Panc1 (cell line): Measurements from ENCODE around the gene OVOL2. TPM values are rescaled to one million over a fixed set of nuclear protein-coding genes. Genes with fewer than 3 reads are reported as not detected.

Source experiments
- ATAC-seq: fragments of 200-7000 bp; cut with Tn5 transposase; 2 replicates; pipeline ENCODE4 v1.9.1; 2020; ENCODE audit warnings: mild to moderate bottlenecking, moderate library complexity
- BruUV-seq: library from RNA; stranded (reverse); fragments of 400-500 nt; replicated peaks from 2 replicates; lab custom pipeline; 2021; lab: Mats Ljungman, UMichigan
- CTCF ChIA-PET: fragments of 300-600 bp; sonication (Branson Sonifier 250); formaldehyde crosslinking; loops from one replicate; lab custom pipeline; 2022; ENCODE audit warnings: antibody characterized with exemption; lab: Charles Lee
- POLR2A ChIA-PET: fragments of 300-600 bp; sonication (Branson Sonifier 250); formaldehyde crosslinking; loops from one replicate; lab custom pipeline; 2022; ENCODE audit warnings: antibody characterized with exemption; lab: Charles Lee
- DNase-seq: peaks from one replicate; pipeline ENCODE4 v3.0.0-alpha.2; 2010; ENCODE audit warnings: low read depth, low spot score
- H3K27ac ChIP-seq: 2 replicates; pipeline ENCODE4 v1.5.1; 2011; ENCODE audit warnings: mild to moderate bottlenecking, low read length, inconsistent platforms
- H3K27me3 ChIP-seq: fragments of 200-500 bp; sonication (Bioruptor generic); 2 replicates; pipeline ENCODE4 v1.6.0; 2014; ENCODE audit warnings: low read length, inconsistent platforms; ENCODE audit not compliant: control insufficient read depth, insufficient read depth
- H3K36me3 ChIP-seq: fragments of 200-500 bp; sonication (Bioruptor generic); 2 replicates; pipeline ENCODE4 v1.5.1; 2014; ENCODE audit warnings: inconsistent platforms, mild to moderate bottlenecking, low read length, moderate library complexity; ENCODE audit not compliant: control insufficient read depth, insufficient read depth
- H3K4me1 ChIP-seq: 2 replicates; pipeline ENCODE4 v1.5.1; 2011; ENCODE audit warnings: inconsistent platforms, mild to moderate bottlenecking, low read length, moderate library complexity; ENCODE audit not compliant: control insufficient read depth, insufficient read depth
- H3K4me3 ChIP-seq, 2 experiments: 2 replicates each; pipeline ENCODE4 v1.5.1; 2011 to 2012; ENCODE audit warnings: low read depth in 2 of 2, low read length in 2 of 2, mild to moderate bottlenecking in 2 of 2, inconsistent platforms in 1 of 2, moderate library complexity in 1 of 2
- H3K9me3 ChIP-seq: fragments of 200-500 bp; sonication (Bioruptor generic); 2 replicates; pipeline ENCODE4 v1.5.1; 2014; ENCODE audit warnings: low read depth, mild to moderate bottlenecking, inconsistent platforms, low read length, moderate library complexity; ENCODE audit not compliant: control insufficient read depth, insufficient read depth
- CTCF ChIP-seq: fragments of 450-650 bp; IDR thresholded peaks from 2 replicates; pipeline ENCODE4 v1.5.1; 2017; ENCODE audit warnings: mild to moderate bottlenecking
- POLR2AphosphoS5 ChIP-seq: IDR thresholded peaks from 2 replicates; pipeline ENCODE4 v1.6.1; 2012; ENCODE audit warnings: mild to moderate bottlenecking, low read depth, low read length, moderate library complexity
- REST ChIP-seq, 2 experiments: IDR thresholded peaks; 2 replicates each; pipeline ENCODE4 v1.6.1; 2011 to 2012; ENCODE audit warnings: low read depth in 2 of 2, control low read depth in 1 of 2, low read length in 1 of 2, mild to moderate bottlenecking in 1 of 2, moderate library complexity in 1 of 2; ENCODE audit not compliant: insufficient read depth in 1 of 2
- SIN3A ChIP-seq: IDR thresholded peaks from 2 replicates; pipeline ENCODE4 v1.6.1; 2012; ENCODE audit warnings: low read depth, mild to moderate bottlenecking, low read length, moderate library complexity, borderline replicate concordance; ENCODE audit not compliant: insufficient read depth
- TCF7L2 ChIP-seq: IDR thresholded peaks from 2 replicates; pipeline ENCODE4 v1.6.1; 2011; ENCODE audit warnings: mild to moderate bottlenecking, low read depth, low read length, inconsistent platforms
- in situ Hi-C: cut with HindIII; loops from 2 replicates; pipeline ENCODE4 v1.10.0; 2016; ENCODE audit warnings: low sequenced_read_pairs, low pct_unique_long_range_greater_than_20kb
- intact Hi-C: fragments of 100-400 bp; cut with micrococcal nuclease; formaldehyde crosslinking; loops from one replicate; pipeline ENCODE4 v1.10.0; 2022; ENCODE audit not compliant: unreplicated experiment
- total RNA-seq: library from RNA; stranded (reverse); gene quantifications from one replicate; pipeline ENCODE4 v1.2.1, GENCODE V29; 2021; ENCODE audit not compliant: unreplicated experiment

OVOL2 gene
- total RNA-seq, 1 experiment from 2014 or later: 0.77 TPM

- in situ Hi-C loops: no loop called here
- no peak for ATAC-seq
- TF ChIP-seq POLR2AphosphoS5: no peak
- TF ChIP-seq CTCF: no peak
- TF ChIP-seq SIN3A: no peak
- no peak for TF ChIP-seq REST (IDR thresholded peaks at IDR 0.05; ENCODE audit: insufficient read depth in 1 of 2, low read depth in 2 of 2, low read length in 1 of 2)
- ChIA-PET CTCF (no interaction called here), POLR2A (no interaction called here)
- no TSS peak for BruUV-seq
- Histone ChIP-seq H3K27me3 (no peaks in the 10 kb centered on the region), H3K27ac (no peak overlapping the region), H3K36me3 (no peaks in the 10 kb centered on the region), H3K9me3 (no peaks in the 10 kb centered on the region), H3K4me1 (no peaks in the 10 kb centered on the region), H3K4me3 (no peak overlapping the region)
- no peak for DNase-seq
- intact Hi-C loops: no loop called here
Observed at GRCh38 chr20:17987988-17988387, 69.7 kb downstream of the OVOL2 start.

GRCh38 chr20:17985388-17986018 is 72.2 kb downstream of the OVOL2 start:
- Histone ChIP-seq H3K36me3 (no peaks in the 10 kb centered on the region), H3K27ac (no peak overlapping the region)
- POLR2A ChIA-PET: no interaction called here

GRCh38 chr20:17976305-17976704 is 81.4 kb downstream of the OVOL2 start:
- peaks cover 20% of the 10 kb centered on the region for H3K4me1 ChIP-seq
- no peaks in the 10 kb centered on the region for H3K9me3 ChIP-seq
- DNase-seq (no peak), ATAC-seq (no peak)
- in situ Hi-C loops: no loop called here
- TF ChIP-seq TCF7L2 (no peak), SIN3A (no peak), POLR2AphosphoS5 (no peak), CTCF (no peak), REST (IDR thresholded peaks at IDR 0.05; ENCODE audit: insufficient read depth in 1 of 2, low read depth in 2 of 2, low read length in 1 of 2) (no peak)
- ChIA-PET POLR2A (no interaction called here), CTCF (no interaction called here)
- no peaks in the 10 kb centered on the region for H3K27me3 ChIP-seq
- BruUV-seq: no TSS peak
- intact Hi-C loops: no loop called here
- no peak overlapping the region for H3K4me3 ChIP-seq
- no peak overlapping the region for H3K27ac ChIP-seq
- H3K36me3 ChIP-seq: no peaks in the 10 kb centered on the region

More at GRCh38 chr20:17985388-17986018, 72.2 kb downstream of the OVOL2 start:
- CTCF ChIA-PET: no interaction called here
- in situ Hi-C loops (no loop called here), intact Hi-C loops (no loop called here)
- H3K4me3 ChIP-seq: no peak overlapping the region
- H3K27me3 ChIP-seq: no peaks in the 10 kb centered on the region
- ATAC-seq: no peak
- no TSS peak for BruUV-seq
- no peak for DNase-seq
- no peak for TF ChIP-seq POLR2AphosphoS5
- no peaks in the 10 kb centered on the region for H3K4me1 ChIP-seq
- no peaks in the 10 kb centered on the region for H3K9me3 ChIP-seq
